Measurements from ENCODE around the gene KRTAP10-11.
A peak's percentile ranks its signal among the peaks of the same experiment; 100 is the strongest.
"Not testable (repeated sequence)": the region's sequence is repeated elsewhere in the genome, so short reads cannot be mapped to it uniquely, and the experiment has no call there.

KRTAP10-11 gene

GRCh38 chr21:44670642-44671432 is 24.6 kb downstream of the KRTAP10-11 start:
- no peak for DNase-seq

GRCh38 chr21:44671911-44672310 is 25.7 kb downstream of the KRTAP10-11 start:
- DNase-seq: no peak

- DNase-seq: no peak
Measured at GRCh38 chr21:44677881-44678280, 31.7 kb downstream of the KRTAP10-11 start.

GRCh38 chr21:44681152-44681551 is 34.9 kb downstream of the KRTAP10-11 start:
- no peak for DNase-seq

GRCh38 chr21:44681861-44682579 is 35.8 kb downstream of the KRTAP10-11 start, which contains the start of gene KRTAP12-1:
Gene KRTAP12-1, minus strand, starts transcription at chr21:44682163. Its CDS starts 40 bp downstream, at chr21:44682123.
- DNase-seq: peak; percentile 33

GRCh38 chr21:44682580-44683151 is 36.5 kb downstream of the KRTAP10-11 start:
- no peak for DNase-seq

GRCh38 chr21:44684077-44684476 is 37.9 kb downstream of the KRTAP10-11 start:
- DNase-seq: no peak

- DNase-seq: no peak
Measured at GRCh38 chr21:44684483-44684882, 38.3 kb downstream of the KRTAP10-11 start.

- DNase-seq: not testable (repeated sequence)
Measured at GRCh38 chr21:44685050-44685449, 38.8 kb downstream of the KRTAP10-11 start.

GRCh38 chr21:44686000-44686781 is 40.0 kb downstream of the KRTAP10-11 start:
- DNase-seq: no peak

- no peak for DNase-seq
Measured at GRCh38 chr21:44686843-44687561, 40.8 kb downstream of the KRTAP10-11 start.

GRCh38 chr21:44687671-44688070 is 41.5 kb downstream of the KRTAP10-11 start:
- DNase-seq: no peak

GRCh38 chr21:44689740-44690139 is 43.5 kb downstream of the KRTAP10-11 start:
- DNase-seq: not testable (repeated sequence)

GRCh38 chr21:44691686-44692085 is 45.5 kb downstream of the KRTAP10-11 start:
- no peak for DNase-seq

GRCh38 chr21:44692798-44693512 is 46.7 kb downstream of the KRTAP10-11 start:
- no peak for DNase-seq

GRCh38 chr21:44694776-44695175 is 48.6 kb downstream of the KRTAP10-11 start:
- DNase-seq: no peak

GRCh38 chr21:44695184-44695583 is 49.0 kb downstream of the KRTAP10-11 start:
- DNase-seq: no peak

GRCh38 chr21:44695641-44696040 is 49.4 kb downstream of the KRTAP10-11 start:
- DNase-seq: no peak

GRCh38 chr21:44696572-44696971 is 50.4 kb downstream of the KRTAP10-11 start:
- DNase-seq: no peak
